ENCODE measurements around the gene SCD.

DNA sequence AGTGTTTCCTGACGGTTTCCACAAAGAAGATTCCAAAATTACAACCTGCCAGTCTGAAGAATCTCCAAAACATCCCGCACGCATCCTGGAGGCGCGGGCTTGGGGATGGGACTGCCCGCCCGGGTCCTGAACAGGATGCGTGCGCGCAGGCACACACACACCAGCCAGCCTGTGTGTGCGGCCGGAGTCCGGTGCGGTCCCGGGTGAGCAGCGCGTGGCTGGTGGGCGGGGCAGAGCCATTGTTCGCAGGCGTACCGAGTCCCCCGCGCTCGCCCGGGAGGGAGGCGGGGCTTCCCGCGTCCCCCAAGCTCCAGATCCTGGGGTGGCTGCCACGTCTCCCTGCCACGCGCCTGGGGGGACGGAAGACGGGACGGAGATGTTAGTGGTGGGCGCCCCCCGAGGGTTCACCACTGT lies 675 bp upstream of the SCD start:
- TF ChIP-seq POLR2A (IDR thresholded peaks at IDR 0.05; ENCODE audit: low read depth, low read length), result no peak
- no peak; the same call in 1 of the 2 replicates for TF ChIP-seq POLR2AphosphoS5 (IDR thresholded peaks at IDR 0.05; ENCODE audit: low read depth, low read length)
